GM10266 (cell line): ENCODE measurements around the gene PATJ.
A peak's percentile ranks its signal among the peaks of the same experiment; 100 is the strongest.
"Not testable (repeated sequence)": the region's sequence is repeated elsewhere in the genome, so short reads cannot be mapped to it uniquely, and the experiment has no call there.

Source experiments
- DNase-seq: peaks from one replicate; pipeline ENCODE4 v3.0.0; 2012; ENCODE audit errors: extremely low spot score
- TF ChIP-seq, protein P1 (sequence below): IDR thresholded peaks from 2 replicates; pipeline ENCODE4 v1.5.1; 2012; ENCODE audit warnings: mild to moderate bottlenecking, low read depth; ENCODE audit not compliant: control insufficient read depth, insufficient read depth; ENCODE audit errors: missing control alignments

PATJ gene

DNA sequence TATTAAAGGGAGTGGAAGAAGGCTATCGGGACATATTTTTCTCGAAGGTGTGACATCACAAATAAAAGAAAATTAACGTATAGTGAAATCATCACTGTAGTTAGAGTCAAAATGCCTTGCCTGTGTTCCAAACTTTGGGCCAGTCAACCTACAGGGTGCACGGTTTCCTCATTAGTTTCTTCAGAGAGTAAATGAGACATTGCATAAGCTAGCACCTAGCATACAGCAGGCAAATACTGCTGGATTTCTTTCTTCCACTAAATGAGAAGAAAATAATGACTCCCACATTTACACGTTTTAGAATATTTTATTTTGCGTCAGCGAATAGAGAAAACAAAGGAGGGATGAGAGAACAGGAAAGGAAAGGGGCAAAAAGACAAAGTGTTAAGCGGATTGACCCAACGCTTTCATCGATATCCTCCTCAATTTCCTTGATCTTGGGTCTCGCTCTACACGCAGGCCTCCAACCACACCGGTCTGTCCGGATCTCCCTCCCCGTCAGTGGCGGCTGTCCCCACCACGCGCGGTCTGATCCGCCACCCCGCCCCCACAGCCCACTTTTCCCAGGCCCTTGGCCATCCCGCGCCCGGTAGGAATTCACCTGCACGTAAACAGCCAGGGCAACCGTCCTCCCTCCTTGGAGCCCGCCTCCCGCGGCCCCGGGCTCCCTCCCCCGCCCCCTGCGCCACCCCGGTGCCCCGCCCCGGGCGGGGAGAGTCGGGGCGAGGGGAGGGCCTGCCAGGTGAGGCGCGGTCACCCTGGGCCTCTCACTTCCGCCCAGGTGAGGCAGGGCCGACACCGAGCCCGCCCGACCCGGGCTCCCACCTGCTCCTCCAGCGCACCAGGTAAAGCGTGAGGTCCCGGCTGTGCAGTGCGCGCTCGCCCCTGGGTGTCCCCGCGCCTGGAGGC is at the start of gene PATJ:
PATJ (plus strand) TSS at position 770 of the 909 bp plus-strand sequence. CDS start 20,413 bp downstream, outside the sequence.
- peak; percentile 79 for DNase-seq

DNA sequence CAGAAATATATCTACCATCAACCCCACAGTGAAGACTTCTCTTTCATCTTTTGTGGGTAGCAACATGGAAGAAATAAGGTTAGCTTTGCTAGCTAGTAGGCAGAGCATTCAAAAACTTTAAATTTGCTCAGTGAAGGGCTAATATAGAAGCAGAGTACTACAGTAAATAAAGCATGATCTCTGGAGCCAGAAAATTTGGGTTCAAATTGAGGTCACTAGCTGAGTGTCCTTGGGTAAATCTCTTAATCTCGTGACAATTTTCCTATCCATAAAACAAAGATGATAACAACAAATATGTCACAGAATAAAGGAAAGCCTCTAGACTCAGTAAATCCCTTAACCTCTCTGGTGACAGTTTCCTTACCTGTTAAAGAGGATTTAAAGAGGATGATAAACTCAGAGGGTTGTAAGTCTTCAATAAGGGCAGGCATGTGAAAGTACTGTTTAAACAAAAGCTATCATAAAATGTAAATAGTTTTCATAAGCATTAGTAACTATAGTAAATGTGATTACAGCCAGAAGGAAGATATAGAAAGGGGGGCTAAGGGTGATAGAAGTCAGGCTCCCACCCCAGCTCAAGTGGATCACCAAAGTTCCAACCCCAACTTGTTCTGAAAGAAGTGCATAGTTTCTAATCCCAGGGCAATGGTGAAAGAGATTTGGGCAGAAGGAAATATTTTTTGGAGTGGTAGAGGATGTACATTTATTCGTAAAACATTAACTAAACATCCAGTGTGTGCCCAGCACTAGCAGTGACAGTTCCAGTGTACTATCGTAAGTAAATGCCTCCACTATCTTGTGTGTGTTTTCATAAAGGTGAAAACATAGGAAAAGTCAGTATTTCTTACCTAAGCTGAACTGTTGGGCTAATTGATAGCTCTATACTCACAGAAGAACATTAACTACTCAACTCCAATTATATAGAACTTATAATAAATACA is 42.1 kb upstream of the PATJ start:
- TF ChIP-seq, protein P1, sequence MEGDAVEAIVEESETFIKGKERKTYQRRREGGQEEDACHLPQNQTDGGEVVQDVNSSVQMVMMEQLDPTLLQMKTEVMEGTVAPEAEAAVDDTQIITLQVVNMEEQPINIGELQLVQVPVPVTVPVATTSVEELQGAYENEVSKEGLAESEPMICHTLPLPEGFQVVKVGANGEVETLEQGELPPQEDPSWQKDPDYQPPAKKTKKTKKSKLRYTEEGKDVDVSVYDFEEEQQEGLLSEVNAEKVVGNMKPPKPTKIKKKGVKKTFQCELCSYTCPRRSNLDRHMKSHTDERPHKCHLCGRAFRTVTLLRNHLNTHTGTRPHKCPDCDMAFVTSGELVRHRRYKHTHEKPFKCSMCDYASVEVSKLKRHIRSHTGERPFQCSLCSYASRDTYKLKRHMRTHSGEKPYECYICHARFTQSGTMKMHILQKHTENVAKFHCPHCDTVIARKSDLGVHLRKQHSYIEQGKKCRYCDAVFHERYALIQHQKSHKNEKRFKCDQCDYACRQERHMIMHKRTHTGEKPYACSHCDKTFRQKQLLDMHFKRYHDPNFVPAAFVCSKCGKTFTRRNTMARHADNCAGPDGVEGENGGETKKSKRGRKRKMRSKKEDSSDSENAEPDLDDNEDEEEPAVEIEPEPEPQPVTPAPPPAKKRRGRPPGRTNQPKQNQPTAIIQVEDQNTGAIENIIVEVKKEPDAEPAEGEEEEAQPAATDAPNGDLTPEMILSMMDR, result no peak
- no peak for DNase-seq

More for the DNA sequence above, at the start of gene PATJ:
- TF ChIP-seq, protein P1, result no peak

GRCh38 chr1:61708953-61709907 is 33.0 kb upstream of the PATJ start:
- DNase-seq, result no peak
- TF ChIP-seq, protein P1, result no peak

DNA sequence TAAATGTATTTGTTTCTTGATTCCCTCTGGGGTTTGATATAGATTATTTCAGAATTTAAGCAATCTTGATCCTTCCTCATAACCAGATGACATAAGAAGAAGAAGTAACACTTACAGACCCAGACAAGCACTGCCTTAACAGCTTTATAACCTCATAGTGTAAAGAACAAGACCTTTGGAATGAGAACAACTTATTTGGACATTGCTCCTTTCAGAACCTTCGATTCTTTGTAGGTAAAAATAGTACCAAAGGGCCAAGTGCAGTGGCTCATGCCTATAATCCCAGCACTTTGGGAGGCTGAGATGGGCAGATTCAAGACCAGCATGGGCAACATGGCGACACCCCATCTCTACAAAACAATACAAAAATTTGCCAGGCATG is 32.4 kb upstream of the PATJ start:
- no peak for DNase-seq
- TF ChIP-seq, protein P1, result no peak

- not testable (repeated sequence) for DNase-seq
Observed at GRCh38 chr1:61711257-61711656, 31.0 kb upstream of the PATJ start.

DNA sequence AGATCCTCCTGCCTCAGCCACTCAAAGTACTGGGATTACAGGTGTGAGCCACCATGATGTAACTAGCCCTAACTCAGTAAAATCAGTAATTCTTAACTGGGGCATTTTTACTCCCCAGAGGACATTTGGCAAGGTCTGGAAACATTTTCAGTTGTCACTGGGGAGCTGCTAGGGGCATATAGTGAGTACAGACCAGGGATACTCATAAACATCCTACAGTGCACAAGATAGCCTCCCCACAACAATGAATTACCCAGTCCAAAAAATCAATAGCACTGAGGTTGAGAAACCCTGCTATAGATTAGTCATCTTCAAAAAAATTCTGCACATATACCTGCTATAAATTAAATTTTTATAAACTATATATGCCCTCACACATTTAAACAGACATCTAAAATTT is 30.3 kb upstream of the PATJ start:
- DNase-seq, result no peak
- TF ChIP-seq, protein P1, result no peak

- not testable (repeated sequence) for DNase-seq
Observed at GRCh38 chr1:61718996-61719663, 23.1 kb upstream of the PATJ start.
